Measurements from ENCODE around the gene TYW3. TPM values are rescaled to one million over a fixed set of nuclear protein-coding genes. Genes with fewer than 3 reads are reported as not detected.

Gene TYW3
- polyA plus RNA-seq, 3 donors: 5.0 to 6.0 (median 5.2) TPM

GRCh38 chr1:74763807-74764206 is 30.9 kb downstream of the TYW3 start:
- no peak for DNase-seq
- Mint-ChIP-seq H3K4me3 (no peak overlapping the region), H3K27ac (no peak overlapping the region), H3K9me3 (no peaks in the 10 kb centered on the region), H3K27me3 (ENCODE audit: low read depth in 3 of 3) (no peaks in the 10 kb centered on the region), H3K4me1 (no peaks in the 10 kb centered on the region), H3K36me3 (peaks cover 40 to 45% of the 10 kb centered on the region in 2 donors)
- Histone ChIP-seq H3K27ac (ENCODE audit: low read depth in 1 of 2, low read length in 2 of 2) (no peak overlapping the region), H4K20me1 (ENCODE audit: insufficient read depth, low read length) (no peaks in the 10 kb centered on the region), H3K9ac (ENCODE audit: insufficient read depth, low read length, poor library complexity, severe bottlenecking) (no peak overlapping the region), H3K4me3 (replicated peaks in 1 of 3; ENCODE audit: low read depth in 2 of 3, low read length in 3 of 3) (no peak overlapping the region), H3K36me3 (replicated peaks in 1 of 2; ENCODE audit: control insufficient read depth in 1 of 2, insufficient read depth in 2 of 2, low read length in 2 of 2) (peaks cover 11 to 63% of the 10 kb centered on the region in 2 donors), H3K79me2 (ENCODE audit: insufficient read depth, low read length) (no peaks in the 10 kb centered on the region), H3K9me3 (replicated peaks in 1 of 2; ENCODE audit: control insufficient read depth in 1 of 2, insufficient read depth in 1 of 2, low read length in 2 of 2) (no peaks in the 10 kb centered on the region), H3K27me3 (ENCODE audit: control insufficient read depth in 2 of 2, insufficient read depth in 2 of 2, low read length in 2 of 2) (no peaks in the 10 kb centered on the region), H3K4me1 (ENCODE audit: control insufficient read depth in 1 of 2, insufficient read depth in 2 of 2, low read length in 2 of 2) (no peaks in the 10 kb centered on the region), H2AFZ (ENCODE audit: insufficient read depth, low read depth, low read length, poor library complexity, severe bottlenecking) (no peak overlapping the region), H3K4me2 (replicated peaks; ENCODE audit: extremely low read depth, low read length, poor library complexity, severe bottlenecking) (no peak overlapping the region)
- no CpG with 5 or more reads among the region's 4 CpGs for WGBS (ENCODE audit: insufficient coverage)
- intact Hi-C loops (cut with micrococcal nuclease): no loop called here
- TF ChIP-seq CTCF (IDR thresholded peaks at IDR 0.05): no peak

GRCh38 chr1:74766579-74766978 is 33.6 kb downstream of the TYW3 start:
- intact Hi-C loops (cut with micrococcal nuclease): no loop called here
- no peak overlapping the region for H3K9ac ChIP-seq (ENCODE audit: insufficient read depth, low read length, poor library complexity, severe bottlenecking)
- Mint-ChIP-seq H3K9me3 (no peaks in the 10 kb centered on the region), H3K27me3 (ENCODE audit: low read depth in 3 of 3) (peaks cover 0 to 3% (median 2%) of the 10 kb centered on the region in 3 donors), H3K36me3 (peaks cover 22 to 27% of the 10 kb centered on the region in 2 donors), H3K27ac (no peak overlapping the region), H3K4me3 (no peak overlapping the region), H3K4me1 (no peaks in the 10 kb centered on the region)
- H4K20me1 ChIP-seq (ENCODE audit: insufficient read depth, low read length): no peaks in the 10 kb centered on the region
- H2AFZ ChIP-seq (ENCODE audit: insufficient read depth, low read depth, low read length, poor library complexity, severe bottlenecking): no peak overlapping the region
- no peak for TF ChIP-seq CTCF (IDR thresholded peaks at IDR 0.05)
- H3K79me2 ChIP-seq (ENCODE audit: insufficient read depth, low read length): no peaks in the 10 kb centered on the region
- no CpG with 5 or more reads among the region's 2 CpGs for WGBS (ENCODE audit: insufficient coverage)
- H3K4me3 ChIP-seq (replicated peaks in 1 of 3; ENCODE audit: low read depth in 2 of 3, low read length in 3 of 3): no peak overlapping the region
- no peaks in the 10 kb centered on the region for H3K9me3 ChIP-seq (replicated peaks in 1 of 2; ENCODE audit: control insufficient read depth in 1 of 2, insufficient read depth in 1 of 2, low read length in 2 of 2)
- H3K4me2 ChIP-seq (replicated peaks; ENCODE audit: extremely low read depth, low read length, poor library complexity, severe bottlenecking): no peak overlapping the region
- peaks cover 11 to 36% of the 10 kb centered on the region in 2 donors for H3K36me3 ChIP-seq (replicated peaks in 1 of 2; ENCODE audit: control insufficient read depth in 1 of 2, insufficient read depth in 2 of 2, low read length in 2 of 2)
- no peaks in the 10 kb centered on the region for H3K27me3 ChIP-seq (ENCODE audit: control insufficient read depth in 2 of 2, insufficient read depth in 2 of 2, low read length in 2 of 2)
- DNase-seq: no peak
- H3K27ac ChIP-seq (ENCODE audit: low read depth in 1 of 2, low read length in 2 of 2): no peak overlapping the region
- H3K4me1 ChIP-seq (ENCODE audit: control insufficient read depth in 1 of 2, insufficient read depth in 2 of 2, low read length in 2 of 2): no peaks in the 10 kb centered on the region
